GM19372 (cell line): ENCODE results near the gene MZB1.
A peak's percentile ranks its signal among the peaks of the same experiment; 100 is the strongest.
"Not testable (repeated sequence)": the region's sequence is repeated elsewhere in the genome, so short reads cannot be mapped to it uniquely, and the experiment has no call there.

ENCODE experiments used
- ATAC-seq: cut with Tn5 transposase; IDR thresholded peaks from one replicate; pipeline ENCODE4 v1.9.1; 2021; ENCODE audit warnings: mild to moderate bottlenecking, low read depth, moderate library complexity; ENCODE audit not compliant: unreplicated experiment

The MZB1 gene

GRCh38 chr5:139410993-139411828, 21.5 kb upstream of the MZB1 start:
- ATAC-seq: no peak

GRCh38 chr5:139410121-139410992, 20.6 kb upstream of the MZB1 start:
- no peak for ATAC-seq

- not testable (repeated sequence) for ATAC-seq
Observed at GRCh38 chr5:139409116-139409515, 19.4 kb upstream of the MZB1 start.

GRCh38 chr5:139408191-139408590, 18.5 kb upstream of the MZB1 start:
- no peak for ATAC-seq

- ATAC-seq: no peak
Observed at GRCh38 chr5:139407517-139407916, 17.8 kb upstream of the MZB1 start.

DNA sequence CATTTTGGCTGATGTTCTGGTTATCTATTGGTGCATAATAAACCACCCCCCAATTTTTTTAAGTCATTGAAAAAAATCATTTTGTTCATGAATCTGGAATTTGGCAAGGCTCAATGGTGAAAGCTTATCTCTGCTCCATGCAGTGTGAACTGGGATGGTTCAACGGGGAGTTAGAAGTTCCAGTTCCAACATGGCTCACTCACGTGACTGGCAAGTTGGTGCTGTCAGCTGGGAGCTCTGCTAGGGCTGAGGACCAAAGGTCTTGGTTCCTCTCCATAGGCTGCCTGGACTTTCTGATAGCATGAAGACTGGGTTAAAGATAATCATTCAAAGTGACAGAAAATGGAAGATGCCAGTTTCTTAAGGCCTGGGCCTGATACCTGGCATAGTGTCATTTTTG, 17.2 kb upstream of the MZB1 start:
- no peak for ATAC-seq

DNA sequence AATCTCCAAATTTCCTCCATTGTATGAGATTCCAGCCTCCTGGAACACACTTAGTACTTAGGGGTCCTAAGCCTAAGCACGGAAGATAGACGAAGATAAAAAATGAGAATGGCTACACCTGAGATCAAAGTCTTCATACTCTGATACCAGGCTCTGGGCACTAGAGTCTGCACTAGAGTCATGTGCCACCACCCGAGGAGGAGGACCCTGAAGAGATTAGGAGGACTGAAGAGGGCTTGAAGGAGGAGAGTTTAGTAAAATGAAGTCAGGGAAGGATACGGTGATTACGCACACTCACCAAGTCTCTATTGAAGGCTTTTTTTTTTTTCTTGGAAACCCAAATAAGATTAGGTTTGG, 14.7 kb upstream of the MZB1 start:
- ATAC-seq: no peak

- peak; percentile 85 for ATAC-seq
Observed at GRCh38 chr5:139403787-139404483, 14.2 kb upstream of the MZB1 start, which contains the start of gene SPATA24. Gene SPATA24, minus strand, starts transcription at chr5:139404089. Its CDS starts 29 bp downstream, at chr5:139404060.

- ATAC-seq: no peak
Observed at GRCh38 chr5:139403418-139403786, 13.7 kb upstream of the MZB1 start.

DNA sequence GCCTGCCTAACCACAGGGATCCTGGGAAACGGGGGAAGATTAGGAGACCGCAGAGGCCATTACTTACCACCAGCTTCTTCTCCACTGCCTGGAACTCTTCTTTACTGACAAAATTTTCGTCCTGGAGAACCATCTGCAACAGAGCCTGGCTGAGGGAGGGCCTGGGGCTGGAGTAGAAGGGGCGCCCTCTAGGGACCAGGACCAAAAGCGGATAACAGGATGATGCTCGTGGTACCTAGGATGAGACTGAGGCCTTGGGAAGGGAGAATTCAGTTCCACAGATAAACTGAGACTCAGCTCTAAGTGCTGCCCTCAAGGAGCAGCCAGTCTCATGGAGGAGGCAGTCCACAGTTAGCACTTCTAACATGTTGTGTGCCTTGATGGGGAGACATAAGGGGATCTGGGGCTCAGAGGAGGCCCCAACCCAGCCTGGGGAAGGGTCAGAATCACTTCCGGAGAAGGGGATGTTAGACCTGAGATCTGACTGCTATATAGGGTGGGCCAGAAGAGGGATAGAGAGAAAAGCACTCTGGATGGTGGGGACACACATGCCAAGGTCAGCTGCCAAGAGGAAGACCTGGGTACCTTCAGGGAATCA, 12.9 kb upstream of the MZB1 start:
- ATAC-seq: no peak

DNA sequence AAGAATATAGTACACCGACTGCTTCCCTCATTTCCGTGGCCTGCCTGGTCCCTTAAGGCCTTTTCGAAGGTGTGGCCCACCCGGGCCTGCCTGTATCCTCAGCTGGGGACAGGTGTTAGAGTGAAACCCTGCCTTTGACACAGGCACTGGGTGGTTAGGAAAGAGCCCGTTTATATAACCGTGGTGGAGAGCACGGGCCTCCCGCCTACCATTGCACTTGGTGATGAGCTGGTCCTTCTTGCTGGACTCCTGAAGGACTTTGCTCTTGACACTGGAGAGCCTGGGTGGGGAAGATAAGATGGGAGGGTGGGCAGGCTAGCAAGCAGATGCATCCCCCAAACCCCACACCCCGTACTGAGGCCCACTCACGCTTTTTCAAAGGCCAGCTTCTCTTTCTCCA, 11.8 kb upstream of the MZB1 start:
- no peak for ATAC-seq

DNA sequence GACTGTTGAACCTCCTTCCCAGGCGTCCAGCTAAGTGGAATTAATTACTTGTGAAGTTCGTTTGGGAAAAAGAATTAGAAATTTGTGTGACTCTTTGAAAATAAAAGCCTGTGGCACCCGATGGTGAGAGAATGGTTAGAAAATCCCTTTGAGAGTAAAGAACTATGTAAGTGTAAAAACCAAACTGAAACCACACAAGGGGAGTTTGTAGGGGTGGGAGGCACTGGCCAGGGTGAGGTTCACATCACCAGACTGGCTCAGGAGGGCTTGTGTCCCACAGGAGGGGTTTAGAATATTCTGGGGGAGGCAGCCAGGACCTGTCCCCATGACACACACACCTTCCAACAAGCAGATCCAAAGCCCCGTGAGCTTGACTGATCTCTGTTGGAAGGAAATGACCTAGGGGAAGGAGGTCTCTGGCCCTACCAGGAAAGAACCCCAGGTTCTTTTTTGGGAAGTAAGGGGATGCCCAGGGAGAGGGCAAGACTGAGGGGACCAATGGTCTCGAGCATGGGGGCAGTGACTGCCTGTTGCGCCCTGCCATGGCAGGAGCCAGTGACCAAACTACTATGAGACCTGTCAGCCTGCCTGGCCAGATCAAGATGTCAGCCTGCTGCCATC, 9.9 kb upstream of the MZB1 start:
- ATAC-seq: no peak

GRCh38 chr5:139397921-139398320, 8.2 kb upstream of the MZB1 start:
- no peak for ATAC-seq

GRCh38 chr5:139396691-139397090, 7.0 kb upstream of the MZB1 start:
- ATAC-seq: no peak

- ATAC-seq: no peak
Observed at GRCh38 chr5:139395844-139396640, 6.3 kb upstream of the MZB1 start.

GRCh38 chr5:139394654-139395566, 5.2 kb upstream of the MZB1 start, which contains the start of gene PROB1:
Gene PROB1, minus strand, starts transcription at chr5:139395104. Its CDS starts 23 bp downstream, at chr5:139395081.
- no peak for ATAC-seq

DNA sequence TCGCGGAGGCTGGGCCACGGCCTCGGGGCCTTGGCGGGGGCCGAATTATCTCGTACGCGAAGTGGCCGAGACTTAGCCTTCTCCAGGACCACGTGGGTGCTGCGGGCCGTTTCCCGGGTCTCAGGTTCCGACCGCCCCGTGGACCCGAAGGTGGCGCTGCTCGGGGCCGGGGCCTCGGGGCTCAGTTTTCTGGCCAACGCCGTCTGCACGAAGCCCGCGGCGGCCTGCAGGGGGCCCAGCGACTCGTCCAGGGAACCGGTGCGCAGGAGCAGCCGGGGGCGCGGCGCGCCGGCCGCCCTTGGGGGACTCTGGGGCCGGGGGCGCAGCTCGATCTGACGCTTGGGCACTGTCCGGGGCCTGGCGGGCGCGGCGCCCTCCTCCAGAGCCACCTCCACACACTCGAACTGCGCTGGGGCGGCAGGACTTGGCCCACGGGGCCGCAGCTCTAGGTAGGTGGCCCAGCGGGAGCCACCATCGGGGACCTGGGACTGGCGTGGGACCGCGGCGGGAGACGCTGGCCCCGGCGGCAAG, 4.5 kb upstream of the MZB1 start:
- no peak for ATAC-seq

DNA sequence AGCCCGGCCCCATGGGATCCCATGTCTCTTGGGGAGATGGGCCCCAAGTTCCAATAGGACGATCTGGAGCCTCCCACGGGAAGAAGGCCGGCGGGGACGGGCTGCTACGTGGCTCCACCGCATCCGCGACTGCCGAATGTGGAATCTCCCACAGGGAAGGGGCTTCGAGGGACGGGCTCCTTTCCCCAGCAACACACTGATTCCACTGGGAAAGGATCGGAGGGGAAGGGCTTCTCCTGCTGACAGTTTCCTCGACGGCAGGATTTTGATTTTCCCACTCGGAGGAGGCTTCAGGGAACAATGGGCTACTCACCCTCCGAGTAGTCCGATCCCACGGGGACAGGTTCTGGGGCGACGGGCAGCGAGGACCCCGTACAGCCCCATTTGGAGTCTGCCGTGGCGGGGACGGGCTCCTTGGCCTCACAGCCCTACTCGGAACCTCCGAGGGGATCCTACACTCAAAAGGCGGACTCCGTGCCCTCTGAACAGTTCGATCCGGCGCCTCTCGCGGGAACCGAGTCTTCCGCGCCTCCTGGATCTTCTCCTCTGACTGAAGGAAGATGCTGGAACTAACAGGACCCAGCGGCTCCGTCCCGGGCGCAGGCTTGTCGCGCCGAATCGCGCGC, 3.9 kb upstream of the MZB1 start:
- ATAC-seq: no peak
